Measurements from ENCODE around the gene DHX36. TPM values are rescaled to one million over a fixed set of nuclear protein-coding genes. Genes with fewer than 3 reads are reported as not detected.
A peak's percentile ranks its signal among the peaks of the same experiment; 100 is the strongest.

DHX36 gene
- total and polyA plus RNA-seq, 7 donors, result 41.8 to 117 (median 72.3) TPM

DNA sequence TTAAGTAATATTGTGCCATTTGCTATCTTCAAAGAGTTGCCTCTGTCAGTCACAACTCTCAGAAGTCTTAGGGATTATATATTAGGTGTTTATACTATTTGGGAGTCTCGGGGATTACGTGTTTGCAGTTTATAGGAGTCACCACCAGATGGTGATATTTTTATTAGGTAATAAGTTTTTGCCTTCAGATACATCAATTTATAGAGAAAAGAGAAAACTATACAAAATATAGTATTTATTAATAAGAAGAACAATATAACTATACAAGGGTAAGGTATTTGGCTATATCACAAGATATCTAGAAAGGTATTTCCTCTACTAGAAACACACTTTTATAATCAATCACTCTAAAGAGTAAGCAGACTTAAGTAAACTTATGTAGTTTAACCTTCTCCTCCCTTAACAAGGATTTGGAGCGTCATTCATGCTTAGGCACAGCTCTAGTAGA, 10.7 kb upstream of the DHX36 start:
- DNase-seq (no peak), ATAC-seq (peak in 1 of 4 donors; percentile 68)
- H3K4me3 ChIP-seq, result no peak overlapping the region
- intact Hi-C loops (cut with DNase I), result loop anchor here (2.0 to 5.0 kb wide), 4 partner anchors 397 to 1367 kb away; no protein-coding TSS in a partner anchor
- H3K36me3 ChIP-seq (ENCODE audit: insufficient read depth in 1 of 2, low read depth in 1 of 2), result no peaks in the 10 kb centered on the region
- WGBS, 3 donors, result 18 to 23% (median 21%) methylated on average over 3 of the region's 3 CpGs
- H3K4me1 ChIP-seq, result no peaks in the 10 kb centered on the region
- no peaks in the 10 kb centered on the region for H3K9me3 ChIP-seq
- peak; percentile 70 for TF ChIP-seq CTCF (IDR thresholded peaks at IDR 0.05)
- no peak overlapping the region for H3K27ac ChIP-seq
- H3K27me3 ChIP-seq (ENCODE audit: insufficient read depth in 3 of 3, low read length in 2 of 3), result peaks cover 0 to 4% (median 3%) of the 10 kb centered on the region in 3 donors

DNA sequence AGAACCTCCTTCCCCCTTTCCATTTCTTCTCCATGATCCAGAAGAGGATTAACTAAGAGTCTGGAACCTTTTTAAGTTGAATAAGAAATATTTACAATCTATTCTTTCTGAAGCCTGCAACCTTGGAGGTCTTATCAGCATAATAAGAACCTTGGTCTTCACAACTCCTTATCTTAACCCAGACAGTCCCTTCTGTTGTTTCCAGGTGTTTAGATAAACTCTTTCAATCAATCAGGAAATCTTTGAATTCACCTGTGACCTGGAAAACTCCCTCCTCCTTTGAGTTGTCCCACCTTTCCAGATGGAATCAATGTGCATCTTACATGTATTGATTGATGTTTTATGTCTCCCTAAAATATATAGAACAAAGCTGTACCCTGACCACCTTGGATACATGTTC, 3.6 kb upstream of the DHX36 start:
- Histone ChIP-seq H3K9me3 (no peaks in the 10 kb centered on the region), H3K4me3 (no peak overlapping the region), H3K27me3 (ENCODE audit: insufficient read depth in 3 of 3, low read length in 2 of 3) (peaks cover 0 to 6% (median 3%) of the 10 kb centered on the region in 3 donors), H3K36me3 (ENCODE audit: insufficient read depth in 1 of 2, low read depth in 1 of 2) (no peaks in the 10 kb centered on the region), H3K4me1 (peaks cover 3% of the 10 kb centered on the region), H3K27ac (no peak overlapping the region)
- TF ChIP-seq CTCF (IDR thresholded peaks at IDR 0.05), result no peak
- DNase-seq (no peak), ATAC-seq (no peak)
- intact Hi-C loops (cut with DNase I), result loop anchor here in 1 of 2 donors (10.0 kb wide), 1 partner anchor 997 kb away; no protein-coding TSS in a partner anchor

DNA sequence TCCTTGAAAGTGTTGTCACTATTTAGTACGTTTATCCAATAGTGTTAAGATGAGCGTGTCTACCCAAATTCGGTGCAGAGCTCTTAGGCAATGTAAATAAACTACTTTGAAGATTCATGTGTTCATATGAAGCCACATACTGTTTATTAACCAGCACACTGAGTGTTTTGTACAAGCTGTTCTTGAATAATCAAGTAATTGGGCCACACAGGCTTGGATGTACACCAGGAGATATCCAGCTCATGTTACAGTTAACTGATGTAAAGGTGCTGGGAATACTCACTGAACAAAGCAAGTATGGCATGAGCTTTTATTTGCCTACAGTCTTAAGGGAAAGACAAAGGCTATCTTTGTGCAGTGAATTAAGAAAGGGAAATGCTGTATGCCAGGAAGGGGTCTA, 632 bp upstream of the DHX36 start:
- DNase-seq (no peak), ATAC-seq (peak; percentile 12 to 74 (median 63))
- Histone ChIP-seq H3K36me3 (ENCODE audit: insufficient read depth in 1 of 2, low read depth in 1 of 2) (no peaks in the 10 kb centered on the region), H3K27me3 (ENCODE audit: insufficient read depth in 3 of 3, low read length in 2 of 3) (peaks cover 0 to 3% (median 0%) of the 10 kb centered on the region in 3 donors), H3K4me3 (peak overlapping the region; percentile 93), H3K4me1 (peaks cover 22% of the 10 kb centered on the region), H3K27ac (peak overlapping the region; percentile 86), H3K9me3 (no peaks in the 10 kb centered on the region)
- 62 to 85% (median 64%) methylated on average over 3 of the region's 3 CpGs for WGBS, 3 donors
- TF ChIP-seq CTCF (IDR thresholded peaks at IDR 0.05), result no peak
- intact Hi-C loops (cut with DNase I), result loop anchor here (5.0 to 10.0 kb wide), 2 partner anchors 43 to 1000 kb away; no protein-coding TSS in a partner anchor

DNA sequence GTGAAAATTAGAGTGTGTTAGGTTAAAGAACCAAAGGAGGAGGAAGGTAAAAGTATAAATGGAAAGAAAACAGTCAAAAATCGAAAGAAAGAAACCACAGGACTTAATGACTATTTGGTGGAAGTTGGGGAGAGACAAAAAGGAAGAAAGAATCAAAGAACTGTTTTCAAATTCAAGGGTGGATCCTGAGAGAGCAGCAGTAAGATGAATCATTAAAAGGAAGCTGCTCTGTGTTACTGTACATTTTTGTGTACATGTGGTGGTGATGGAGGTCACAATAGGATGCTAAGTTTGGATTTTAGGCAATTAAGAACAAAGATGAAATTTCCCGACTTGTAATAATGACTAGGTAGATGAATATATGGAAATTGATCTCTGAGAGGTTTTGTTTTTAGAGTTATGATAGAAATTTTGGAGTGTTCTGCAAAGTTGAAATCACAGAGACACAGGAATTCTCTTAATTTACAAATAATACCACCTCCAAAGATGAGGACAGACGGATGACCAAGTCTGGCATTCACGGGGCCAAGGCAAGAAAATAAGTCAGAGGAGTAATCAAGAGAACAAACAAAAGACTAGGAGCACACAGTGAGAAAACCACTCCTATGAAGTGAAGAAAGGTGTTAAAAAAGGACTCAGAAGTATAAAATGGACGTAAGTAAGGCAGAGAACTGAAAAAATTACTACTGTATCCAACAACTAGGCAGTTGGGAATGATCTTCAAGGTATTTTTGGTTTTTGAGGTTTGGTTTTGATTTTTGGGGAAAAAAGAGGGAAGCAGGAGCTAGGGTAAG, 7.1 kb downstream of the DHX36 start:
- H3K9me3 ChIP-seq, result no peaks in the 10 kb centered on the region
- H3K4me3 ChIP-seq, result no peak overlapping the region
- 77 to 85% (median 80%) methylated on average over 5 of the region's 5 CpGs for WGBS, 3 donors
- H3K36me3 ChIP-seq (ENCODE audit: insufficient read depth in 1 of 2, low read depth in 1 of 2), result peaks cover 0 to 39% of the 10 kb centered on the region in 2 donors
- no peak overlapping the region for H3K27ac ChIP-seq
- H3K27me3 ChIP-seq (ENCODE audit: insufficient read depth in 3 of 3, low read length in 2 of 3), result no peaks in the 10 kb centered on the region
- ATAC-seq (no peak), DNase-seq (no peak)
- peaks cover 46% of the 10 kb centered on the region for H3K4me1 ChIP-seq
- intact Hi-C loops (cut with DNase I), result no loop called here
- TF ChIP-seq CTCF (IDR thresholded peaks at IDR 0.05), result no peak
